WTC11 (cell line): ENCODE measurements around the gene SMG7.

Experiments
- ETV6 ChIP-seq: sonication (generic); formaldehyde crosslinking; IDR thresholded peaks from 2 replicates; pipeline ENCODE4 v1.8.1; 2022; ENCODE audit warnings: mild to moderate bottlenecking, missing genetic modification reagents
- TCF7 ChIP-seq: sonication (generic); formaldehyde crosslinking; IDR thresholded peaks from 2 replicates; pipeline ENCODE4 v1.8.0; 2022; ENCODE audit warnings: mild to moderate bottlenecking, low read depth, missing genetic modification reagents, moderate library complexity
- TF ChIP-seq, protein P1 (sequence below): fragments of 200-600 bp; IDR thresholded peaks from 2 replicates; pipeline ENCODE4 v1.8.0; 2022; ENCODE audit warnings: antibody characterized with exemption
- TF ChIP-seq, protein P2 (sequence below): sonication (generic); formaldehyde crosslinking; IDR thresholded peaks from 2 replicates; pipeline ENCODE4 v1.8.0; 2022; ENCODE audit warnings: missing genetic modification reagents
- TF ChIP-seq, protein P3 (sequence below): sonication (generic); formaldehyde crosslinking; IDR thresholded peaks from 2 replicates; pipeline ENCODE4 v1.8.0; 2022; ENCODE audit warnings: mild to moderate bottlenecking, missing genetic modification reagents

DNA sequence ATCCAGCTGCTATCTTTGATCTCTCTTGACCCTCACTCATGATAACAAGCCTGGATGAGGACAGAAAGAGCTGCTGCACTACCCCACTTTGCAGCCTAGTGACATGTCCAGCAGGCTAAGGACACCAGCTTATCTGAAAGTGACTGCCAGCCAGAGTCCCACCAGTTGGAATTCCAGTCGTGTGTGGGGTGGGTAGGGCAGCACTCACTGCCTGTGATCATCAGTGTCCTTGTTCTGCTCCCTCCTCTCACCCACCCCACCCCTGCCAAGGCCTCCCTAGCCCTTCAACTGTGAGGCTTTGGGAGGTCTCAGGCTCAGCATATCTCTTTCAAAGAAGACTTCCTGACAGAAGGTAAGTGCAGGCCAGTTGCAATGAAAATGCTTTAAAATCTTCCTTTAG, 38.6 kb upstream of the SMG7 start:
- TF ChIP-seq ETV6 (CRISPR knock-in tag), result no peak
- TF ChIP-seq, protein P1, sequence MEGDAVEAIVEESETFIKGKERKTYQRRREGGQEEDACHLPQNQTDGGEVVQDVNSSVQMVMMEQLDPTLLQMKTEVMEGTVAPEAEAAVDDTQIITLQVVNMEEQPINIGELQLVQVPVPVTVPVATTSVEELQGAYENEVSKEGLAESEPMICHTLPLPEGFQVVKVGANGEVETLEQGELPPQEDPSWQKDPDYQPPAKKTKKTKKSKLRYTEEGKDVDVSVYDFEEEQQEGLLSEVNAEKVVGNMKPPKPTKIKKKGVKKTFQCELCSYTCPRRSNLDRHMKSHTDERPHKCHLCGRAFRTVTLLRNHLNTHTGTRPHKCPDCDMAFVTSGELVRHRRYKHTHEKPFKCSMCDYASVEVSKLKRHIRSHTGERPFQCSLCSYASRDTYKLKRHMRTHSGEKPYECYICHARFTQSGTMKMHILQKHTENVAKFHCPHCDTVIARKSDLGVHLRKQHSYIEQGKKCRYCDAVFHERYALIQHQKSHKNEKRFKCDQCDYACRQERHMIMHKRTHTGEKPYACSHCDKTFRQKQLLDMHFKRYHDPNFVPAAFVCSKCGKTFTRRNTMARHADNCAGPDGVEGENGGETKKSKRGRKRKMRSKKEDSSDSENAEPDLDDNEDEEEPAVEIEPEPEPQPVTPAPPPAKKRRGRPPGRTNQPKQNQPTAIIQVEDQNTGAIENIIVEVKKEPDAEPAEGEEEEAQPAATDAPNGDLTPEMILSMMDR, result no peak
- TF ChIP-seq, protein P2, sequence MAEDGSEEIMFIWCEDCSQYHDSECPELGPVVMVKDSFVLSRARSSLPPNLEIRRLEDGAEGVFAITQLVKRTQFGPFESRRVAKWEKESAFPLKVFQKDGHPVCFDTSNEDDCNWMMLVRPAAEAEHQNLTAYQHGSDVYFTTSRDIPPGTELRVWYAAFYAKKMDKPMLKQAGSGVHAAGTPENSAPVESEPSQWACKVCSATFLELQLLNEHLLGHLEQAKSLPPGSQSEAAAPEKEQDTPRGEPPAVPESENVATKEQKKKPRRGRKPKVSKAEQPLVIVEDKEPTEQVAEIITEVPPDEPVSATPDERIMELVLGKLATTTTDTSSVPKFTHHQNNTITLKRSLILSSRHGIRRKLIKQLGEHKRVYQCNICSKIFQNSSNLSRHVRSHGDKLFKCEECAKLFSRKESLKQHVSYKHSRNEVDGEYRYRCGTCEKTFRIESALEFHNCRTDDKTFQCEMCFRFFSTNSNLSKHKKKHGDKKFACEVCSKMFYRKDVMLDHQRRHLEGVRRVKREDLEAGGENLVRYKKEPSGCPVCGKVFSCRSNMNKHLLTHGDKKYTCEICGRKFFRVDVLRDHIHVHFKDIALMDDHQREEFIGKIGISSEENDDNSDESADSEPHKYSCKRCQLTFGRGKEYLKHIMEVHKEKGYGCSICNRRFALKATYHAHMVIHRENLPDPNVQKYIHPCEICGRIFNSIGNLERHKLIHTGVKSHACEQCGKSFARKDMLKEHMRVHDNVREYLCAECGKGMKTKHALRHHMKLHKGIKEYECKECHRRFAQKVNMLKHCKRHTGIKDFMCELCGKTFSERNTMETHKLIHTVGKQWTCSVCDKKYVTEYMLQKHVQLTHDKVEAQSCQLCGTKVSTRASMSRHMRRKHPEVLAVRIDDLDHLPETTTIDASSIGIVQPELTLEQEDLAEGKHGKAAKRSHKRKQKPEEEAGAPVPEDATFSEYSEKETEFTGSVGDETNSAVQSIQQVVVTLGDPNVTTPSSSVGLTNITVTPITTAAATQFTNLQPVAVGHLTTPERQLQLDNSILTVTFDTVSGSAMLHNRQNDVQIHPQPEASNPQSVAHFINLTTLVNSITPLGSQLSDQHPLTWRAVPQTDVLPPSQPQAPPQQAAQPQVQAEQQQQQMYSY (CRISPR knock-in tag), result no peak
- no peak for TF ChIP-seq TCF7 (CRISPR knock-in tag)
- TF ChIP-seq, protein P3, sequence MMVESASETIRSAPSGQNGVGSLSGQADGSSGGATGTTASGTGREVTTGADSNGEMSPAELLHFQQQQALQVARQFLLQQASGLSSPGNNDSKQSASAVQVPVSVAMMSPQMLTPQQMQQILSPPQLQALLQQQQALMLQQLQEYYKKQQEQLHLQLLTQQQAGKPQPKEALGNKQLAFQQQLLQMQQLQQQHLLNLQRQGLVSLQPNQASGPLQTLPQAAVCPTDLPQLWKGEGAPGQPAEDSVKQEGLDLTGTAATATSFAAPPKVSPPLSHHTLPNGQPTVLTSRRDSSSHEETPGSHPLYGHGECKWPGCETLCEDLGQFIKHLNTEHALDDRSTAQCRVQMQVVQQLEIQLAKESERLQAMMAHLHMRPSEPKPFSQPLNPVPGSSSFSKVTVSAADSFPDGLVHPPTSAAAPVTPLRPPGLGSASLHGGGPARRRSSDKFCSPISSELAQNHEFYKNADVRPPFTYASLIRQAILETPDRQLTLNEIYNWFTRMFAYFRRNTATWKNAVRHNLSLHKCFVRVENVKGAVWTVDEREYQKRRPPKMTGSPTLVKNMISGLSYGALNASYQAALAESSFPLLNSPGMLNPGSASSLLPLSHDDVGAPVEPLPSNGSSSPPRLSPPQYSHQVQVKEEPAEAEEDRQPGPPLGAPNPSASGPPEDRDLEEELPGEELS (CRISPR knock-in tag), result no peak
